Stomach (tissue), 9 donors: ENCODE results near the gene USHBP1. TPM values are rescaled to one million over a fixed set of nuclear protein-coding genes. Genes with fewer than 3 reads are reported as not detected.

Experiments
- DNase-seq, 2 donors: peaks; one replicate each; pipeline versions ENCODE4 v3.0.0 to v3.0.0-alpha.2; 2013 to 2019
- H3K27ac ChIP-seq, 5 donors: fragments of 200-600 bp in 4 of 5; sonication (generic) in 4 of 5; one replicate each; pipeline ENCODE4 v1.5.1; 2013 to 2019; ENCODE audit warnings: mild to moderate bottlenecking in 1 of 5, moderate library complexity in 1 of 5
- H3K27me3 ChIP-seq, 3 donors: fragments of 200-600 bp; sonication (generic); one replicate each; pipeline ENCODE4 v1.5.1; 2017 to 2019; ENCODE audit warnings: mixed run types in 1 of 3
- H3K36me3 ChIP-seq, 4 donors: fragments of 200-600 bp; sonication (generic); 1 replicate in 3 of 4; 2 replicates in 1 of 4; pipeline ENCODE4 v1.5.1; 2016 to 2019
- H3K4me1 ChIP-seq, 4 donors: fragments of 200-600 bp; sonication (generic); one replicate each; pipeline ENCODE4 v1.5.1; 2016 to 2019
- H3K4me3 ChIP-seq, 4 donors: fragments of 200-600 bp; sonication (generic) in 3 of 4; one replicate each; pipeline ENCODE4 v1.5.1; 2016 to 2019; ENCODE audit warnings: mild to moderate bottlenecking in 1 of 4
- H3K9me3 ChIP-seq, 4 donors: fragments of 200-600 bp; sonication (generic); one replicate each; pipeline ENCODE4 v1.5.1; 2016 to 2019
- CTCF ChIP-seq, 7 experiments: fragments of 450-650 bp in 4 of 7; fragments of 200-600 bp in 3 of 7; sonication (generic) in 3 of 7; IDR thresholded peaks; one replicate each; pipeline ENCODE4 v1.5.1; 2016 to 2019; ENCODE audit warnings: antibody characterized with exemption in 7 of 7, control low read depth in 2 of 7, mild to moderate bottlenecking in 1 of 7
- EP300 ChIP-seq: sonication (generic); formaldehyde crosslinking; IDR thresholded peaks from one replicate; pipeline ENCODE4 v1.6.1; 2017; ENCODE audit warnings: antibody characterized with exemption
- POLR2A ChIP-seq, 4 donors: fragments of 450-650 bp; IDR thresholded peaks; one replicate each; pipeline ENCODE4 v1.6.1; 2016; ENCODE audit warnings: antibody characterized with exemption in 4 of 4, control low read depth in 2 of 4, mild to moderate bottlenecking in 1 of 4, moderate library complexity in 1 of 4
- POLR2AphosphoS5 ChIP-seq, 3 donors: sonication (generic); formaldehyde crosslinking; IDR thresholded peaks; one replicate each; pipeline ENCODE4 v1.6.1; 2016; ENCODE audit warnings: antibody characterized with exemption in 3 of 3
- WGBS, 5 donors: extraction: QIAGEN DNeasy Blood & Tissue Kit in 3 of 5; methylation state at CpG; one replicate each; pipeline versions ENCODE4 v1.1.5 to v1.1.7; 2013 to 2018; 5-methylcytosine and 5-hydroxymethylcytosine counted together
- intact Hi-C: fragments of 100-400 bp; cut with DNase I; formaldehyde crosslinking; loops from one replicate; pipeline ENCODE4 v1.15.1; 2023; ENCODE audit warnings: low total_unique reads
- polyA plus RNA-seq, 3 donors: library from polyadenylated mRNA; stranded (reverse); fragments of 200-250 nt; gene quantifications; one replicate each; pipeline ENCODE4 v1.2.3, GENCODE V29; 2013
- total RNA-seq, 5 donors: library from RNA; depleted of rRNA; stranded (reverse); fragments of >200 nt; gene quantifications; one replicate each; pipeline versions ENCODE4 v1.1.0 to v1.2.3, GENCODE V29; 2014 to 2016
- donor health status: healthy with polysubstance abuse.
- donor health status: Bipolar disorder and iron deficiency.
- donor health status: healthy.

USHBP1 gene
- total and polyA plus RNA-seq, 8 donors = 2.1 to 7.7 (median 3.8) TPM; not detected in 2

- no peak for DNase-seq
- H3K4me1 ChIP-seq = peaks cover 0 to 9% (median 3%) of the 10 kb centered on the region in 4 donors
- intact Hi-C loops = no loop called here
- 65 to 85% (median 80%) methylated on average over 6 to 16 of the region's 16 CpGs for WGBS, 5 donors
- no peak overlapping the region for H3K27ac ChIP-seq
- peaks cover 0 to 9% (median 4%) of the 10 kb centered on the region in 4 donors for H3K9me3 ChIP-seq
- TF ChIP-seq POLR2AphosphoS5 (IDR thresholded peaks at IDR 0.05) (no peak), POLR2A (IDR thresholded peaks at IDR 0.05) (no peak), CTCF (IDR thresholded peaks at IDR 0.05) (no peak), EP300 (no peak)
- H3K4me3 ChIP-seq = peak overlapping the region in 1 of 4 donors; percentile 38
- no peaks in the 10 kb centered on the region for H3K27me3 ChIP-seq
- no peaks in the 10 kb centered on the region for H3K36me3 ChIP-seq
These were observed 2.0 kb downstream of the USHBP1 start for GRCh38 chr19:17262557-17262956.

- TF ChIP-seq POLR2A (IDR thresholded peaks at IDR 0.05) (no peak), CTCF (IDR thresholded peaks at IDR 0.05) (peak in 5 of 7 experiments; percentile 90 to 93 (median 91)), POLR2AphosphoS5 (IDR thresholded peaks at IDR 0.05) (peak in 2 of 3 donors; percentile 13 to 51), EP300 (no peak)
- peaks cover 0 to 9% (median 4%) of the 10 kb centered on the region in 4 donors for H3K9me3 ChIP-seq
- peak; percentile 90 to 91 for DNase-seq
- no peaks in the 10 kb centered on the region for H3K27me3 ChIP-seq
- no peaks in the 10 kb centered on the region for H3K36me3 ChIP-seq
- intact Hi-C loops = no loop called here
- peaks cover 0 to 5% (median 0%) of the 10 kb centered on the region in 4 donors for H3K4me1 ChIP-seq
- 13 to 17% (median 15%) methylated on average over 15 of the region's 15 CpGs for WGBS, 5 donors
- H3K4me3 ChIP-seq = no peak overlapping the region
- no peak overlapping the region for H3K27ac ChIP-seq
These were observed 3.7 kb downstream of the USHBP1 start for GRCh38 chr19:17260842-17261325.

- H3K36me3 ChIP-seq = no peaks in the 10 kb centered on the region
- H3K4me3 ChIP-seq = no peak overlapping the region
- 56 to 68% (median 64%) methylated on average over 1 of the region's 1 CpG for WGBS, 5 donors
- peaks cover 0 to 5% (median 0%) of the 10 kb centered on the region in 4 donors for H3K4me1 ChIP-seq
- no peak for DNase-seq
- intact Hi-C loops = no loop called here
- no peaks in the 10 kb centered on the region for H3K27me3 ChIP-seq
- H3K27ac ChIP-seq = no peak overlapping the region
- H3K9me3 ChIP-seq = peaks cover 0 to 9% (median 4%) of the 10 kb centered on the region in 4 donors
- no peak for TF ChIP-seq POLR2A (IDR thresholded peaks at IDR 0.05)
- TF ChIP-seq POLR2AphosphoS5 (IDR thresholded peaks at IDR 0.05) = no peak
- TF ChIP-seq CTCF (IDR thresholded peaks at IDR 0.05) = no peak
- TF ChIP-seq EP300 = no peak
These were observed 4.6 kb downstream of the USHBP1 start for GRCh38 chr19:17259934-17260333.

- TF ChIP-seq POLR2A (IDR thresholded peaks at IDR 0.05) (no peak), EP300 (no peak), POLR2AphosphoS5 (IDR thresholded peaks at IDR 0.05) (no peak), CTCF (IDR thresholded peaks at IDR 0.05) (no peak)
- intact Hi-C loops = no loop called here
- peaks cover 0 to 9% (median 4%) of the 10 kb centered on the region in 4 donors for H3K9me3 ChIP-seq
- no peak for DNase-seq
- no peak overlapping the region for H3K27ac ChIP-seq
- no peaks in the 10 kb centered on the region for H3K36me3 ChIP-seq
- 91 to 95% (median 92%) methylated on average over 7 to 9 of the region's 9 CpGs for WGBS, 5 donors
- H3K27me3 ChIP-seq = no peaks in the 10 kb centered on the region
- peaks cover 0 to 5% (median 0%) of the 10 kb centered on the region in 4 donors for H3K4me1 ChIP-seq
- no peak overlapping the region for H3K4me3 ChIP-seq
These were observed 5.3 kb downstream of the USHBP1 start for GRCh38 chr19:17259118-17259780.
